Inflammatory macrophage (primary cell): Measurements from ENCODE around the gene EFCAB9.

ENCODE experiments used
- DNase-seq, 2 donors: peaks; one replicate each; pipeline ENCODE4 v3.0.0-alpha.2; 2020 to 2022

The EFCAB9 gene

GRCh38 chr5:172245046-172245445, 51.1 kb downstream of the EFCAB9 start:
- DNase-seq = no peak

- DNase-seq = no peak
These were observed 51.7 kb downstream of the EFCAB9 start for GRCh38 chr5:172245703-172246125.

- no peak for DNase-seq
These were observed 54.7 kb downstream of the EFCAB9 start for GRCh38 chr5:172248637-172249036.

GRCh38 chr5:172251419-172251818, 57.4 kb downstream of the EFCAB9 start:
- no peak for DNase-seq

- DNase-seq = no peak
These were observed 58.5 kb downstream of the EFCAB9 start for GRCh38 chr5:172252501-172252900.
